ENCODE results near the gene TSACC. TPM values are rescaled to one million over a fixed set of nuclear protein-coding genes. Genes with fewer than 3 reads are reported as not detected.

Gene TSACC
- total and polyA plus RNA-seq, 12 donors, result 0.70 to 4.2 (median 0.90) TPM; not detected in 3

DNA sequence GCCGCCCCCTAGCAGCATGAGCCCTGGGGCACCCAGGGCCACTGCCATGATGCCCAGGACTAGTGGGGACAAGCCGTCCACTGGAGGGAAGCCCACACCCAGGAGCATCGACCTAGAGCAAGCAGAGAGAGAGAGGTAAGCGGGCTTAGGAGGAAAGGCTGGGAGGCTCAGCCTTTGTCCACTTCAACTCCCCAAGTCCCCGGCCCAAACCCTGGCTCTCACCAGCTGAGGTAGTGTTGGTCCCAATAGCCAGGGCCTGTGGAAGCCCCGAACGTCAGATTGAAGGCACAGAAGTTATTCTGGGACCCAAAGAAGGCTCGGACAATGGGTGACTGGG is 45.3 kb upstream of the TSACC start:
- H3K4me1 ChIP-seq (replicated peaks in 1 of 2), result peaks cover 22 to 36% of the 10 kb centered on the region in 2 donors
- H3K36me3 ChIP-seq (replicated peaks in 1 of 2), result peaks cover 0 to 18% of the 10 kb centered on the region in 2 donors
- H3K9me3 ChIP-seq (replicated peaks in 1 of 3), result no peaks in the 10 kb centered on the region
- H3K4me3 ChIP-seq, result no peak overlapping the region
- TF ChIP-seq, protein P1, sequence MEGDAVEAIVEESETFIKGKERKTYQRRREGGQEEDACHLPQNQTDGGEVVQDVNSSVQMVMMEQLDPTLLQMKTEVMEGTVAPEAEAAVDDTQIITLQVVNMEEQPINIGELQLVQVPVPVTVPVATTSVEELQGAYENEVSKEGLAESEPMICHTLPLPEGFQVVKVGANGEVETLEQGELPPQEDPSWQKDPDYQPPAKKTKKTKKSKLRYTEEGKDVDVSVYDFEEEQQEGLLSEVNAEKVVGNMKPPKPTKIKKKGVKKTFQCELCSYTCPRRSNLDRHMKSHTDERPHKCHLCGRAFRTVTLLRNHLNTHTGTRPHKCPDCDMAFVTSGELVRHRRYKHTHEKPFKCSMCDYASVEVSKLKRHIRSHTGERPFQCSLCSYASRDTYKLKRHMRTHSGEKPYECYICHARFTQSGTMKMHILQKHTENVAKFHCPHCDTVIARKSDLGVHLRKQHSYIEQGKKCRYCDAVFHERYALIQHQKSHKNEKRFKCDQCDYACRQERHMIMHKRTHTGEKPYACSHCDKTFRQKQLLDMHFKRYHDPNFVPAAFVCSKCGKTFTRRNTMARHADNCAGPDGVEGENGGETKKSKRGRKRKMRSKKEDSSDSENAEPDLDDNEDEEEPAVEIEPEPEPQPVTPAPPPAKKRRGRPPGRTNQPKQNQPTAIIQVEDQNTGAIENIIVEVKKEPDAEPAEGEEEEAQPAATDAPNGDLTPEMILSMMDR (IDR thresholded peaks at IDR 0.05), result no peak
- DNase-seq, result no peak
- intact Hi-C loops (cut with DNase I), result no loop called here
- 91 to 97% (median 93%) methylated on average over 6 to 8 of the region's 8 CpGs for WGBS, 4 donors
- H3K27me3 ChIP-seq, result no peaks in the 10 kb centered on the region
- H3K27ac ChIP-seq, result no peak overlapping the region

DNA sequence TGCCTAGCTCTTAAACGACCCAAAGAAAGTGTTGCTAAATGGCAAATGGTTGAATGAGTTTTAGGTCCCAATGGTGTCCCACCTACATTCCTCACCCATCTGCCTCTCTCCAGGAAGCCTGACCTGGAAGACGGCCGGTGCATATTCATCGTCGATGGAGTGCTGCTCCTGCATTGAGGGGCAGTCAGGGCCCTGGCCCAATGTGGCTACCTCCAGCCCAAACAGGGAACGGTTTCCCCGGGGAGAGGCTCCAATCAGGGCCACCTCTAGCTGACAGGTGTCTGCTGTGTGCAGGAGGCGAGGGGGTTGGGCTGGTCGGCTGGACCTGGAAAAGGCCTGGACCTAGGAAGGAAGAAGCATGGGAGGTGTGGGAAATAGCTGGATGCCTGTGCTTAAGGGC is 44.4 kb upstream of the TSACC start:
- WGBS, 4 donors, result 83 to 95% (median 91%) methylated on average over 9 of the region's 9 CpGs
- peaks cover 22 to 36% of the 10 kb centered on the region in 2 donors for H3K4me1 ChIP-seq (replicated peaks in 1 of 2)

DNA sequence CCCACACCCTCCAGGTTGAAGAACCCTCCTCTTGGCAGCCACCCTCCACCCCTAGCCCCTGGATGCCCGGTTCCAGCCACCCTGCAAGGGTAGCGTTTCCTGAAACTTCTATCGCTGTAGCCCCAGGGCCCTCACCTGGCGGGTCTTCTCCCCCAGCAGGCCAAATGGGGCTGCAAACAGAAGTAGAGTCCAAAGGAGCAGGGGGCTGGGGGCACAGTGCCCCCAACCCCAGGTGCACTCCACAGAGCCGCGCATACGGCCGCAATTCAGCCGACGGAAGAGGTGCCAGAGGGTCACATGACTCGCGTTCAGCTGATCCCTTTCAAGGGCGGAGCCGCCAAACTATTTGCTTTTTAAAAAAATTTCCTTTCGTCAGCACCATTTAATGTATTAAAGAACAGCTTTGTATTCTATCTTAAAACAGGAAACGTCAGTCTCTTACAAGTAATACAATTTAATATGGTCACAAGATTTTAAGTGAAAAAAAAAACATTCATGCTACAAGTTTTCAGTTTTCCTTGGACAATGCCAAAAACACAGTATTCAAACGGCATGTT is 42.9 kb upstream of the TSACC start, which contains the start of gene GLMP:
Gene GLMP, minus strand, starts transcription at position 289 of the 557 bp plus-strand sequence. Its CDS starts 34 bp downstream, at position 255.
- TF ChIP-seq, protein P1 (IDR thresholded peaks at IDR 0.05), result no peak
- TF ChIP-seq POLR2A (IDR thresholded peaks at IDR 0.05), result no peak
- 0 to 2% (median 1%) methylated on average over 12 to 17 of the region's 17 CpGs for whole genome bisulfite sequencing, 4 donors
- no peaks in the 10 kb centered on the region for H3K9me3 ChIP-seq (replicated peaks in 1 of 3)
- intact Hi-C loops (cut with DNase I), result no loop called here
- H3K4me3 ChIP-seq, result peak within 1 kb of the TSS; percentile 30 to 90 (median 70)
- H3K36me3 ChIP-seq (replicated peaks in 1 of 2), result peaks cover 0 to 14% of the 10 kb centered on the region in 2 donors
- peaks cover 22 to 36% of the 10 kb centered on the region in 2 donors for H3K4me1 ChIP-seq (replicated peaks in 1 of 2)
- no peaks in the 10 kb centered on the region for H3K27me3 ChIP-seq
- peak; percentile 63 to 81 (median 75) for DNase-seq
- peak within 1 kb of the TSS in 4 of 5 donors; percentile 7 to 75 (median 64) for H3K27ac ChIP-seq

More for the DNA sequence above, 44.4 kb upstream of the TSACC start:
- H3K27ac ChIP-seq, result peak overlapping the region in 1 of 5 donors; percentile 72
- no peak for DNase-seq
- peaks cover 0 to 18% of the 10 kb centered on the region in 2 donors for H3K36me3 ChIP-seq (replicated peaks in 1 of 2)
- H3K27me3 ChIP-seq, result no peaks in the 10 kb centered on the region
- H3K9me3 ChIP-seq (replicated peaks in 1 of 3), result no peaks in the 10 kb centered on the region
- no peak overlapping the region for H3K4me3 ChIP-seq
- intact Hi-C loops (cut with DNase I), result no loop called here
- TF ChIP-seq, protein P1 (IDR thresholded peaks at IDR 0.05), result no peak
- TF ChIP-seq POLR2A (IDR thresholded peaks at IDR 0.05), result no peak

DNA sequence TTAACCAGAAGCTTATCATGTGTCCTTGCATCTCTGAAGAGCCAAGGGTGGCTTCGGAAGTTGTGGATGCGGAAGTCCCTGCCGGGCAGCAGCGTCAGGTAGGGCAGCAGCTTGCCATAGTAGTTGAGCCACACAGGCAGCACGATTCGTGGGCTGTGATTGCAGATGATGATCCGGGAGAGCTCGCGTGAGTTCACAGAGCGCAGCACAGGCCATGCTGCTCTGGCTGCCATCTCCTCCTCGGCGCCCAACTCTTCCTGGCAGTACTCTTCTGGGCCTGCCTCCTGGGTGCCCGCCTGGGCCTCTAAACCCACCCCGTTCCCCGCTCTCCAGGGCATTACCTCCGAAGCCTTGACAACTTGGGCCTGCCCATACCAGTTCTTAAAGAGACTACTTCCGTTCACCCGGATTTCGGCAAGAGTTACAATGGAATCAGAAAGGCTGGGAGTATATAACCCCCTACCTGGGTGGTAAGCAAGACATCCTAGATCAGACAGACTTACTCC is 39.4 kb upstream of the TSACC start, which contains the start of gene VHLL:
Gene VHLL, minus strand, starts transcription at position 456 of the 506 bp plus-strand sequence. Its CDS starts 118 bp downstream, at position 338.
- 86 to 90% (median 89%) methylated on average over 14 to 19 of the region's 19 CpGs for WGBS, 4 donors
- Histone ChIP-seq H3K4me3 (no peak within 1 kb of the TSS), H3K27ac (no peak within 1 kb of the TSS), H3K36me3 (replicated peaks in 1 of 2) (peaks cover 0 to 2% of the 10 kb centered on the region in 2 donors), H3K27me3 (no peaks in the 10 kb centered on the region), H3K4me1 (replicated peaks in 1 of 2) (peaks cover 14 to 18% of the 10 kb centered on the region in 2 donors), H3K9me3 (replicated peaks in 1 of 3) (no peaks in the 10 kb centered on the region)
- no peak for DNase-seq
- intact Hi-C loops (cut with DNase I), result no loop called here
- TF ChIP-seq, protein P1 (IDR thresholded peaks at IDR 0.05), result no peak
- TF ChIP-seq POLR2A (IDR thresholded peaks at IDR 0.05), result no peak
